Hepatocyte (in vitro differentiated cells): ENCODE results near the gene MBD4.

Experiments
- EZH2 ChIP-seq: fragments of 200-600 bp; sonication (generic); IDR thresholded peaks from 2 replicates; pipeline ENCODE4 v1.6.1; 2016; ENCODE audit warnings: antibody characterized with exemption, mild to moderate bottlenecking, borderline replicate concordance
- EZH2phosphoT487 ChIP-seq: fragments of 200-600 bp; sonication (generic); IDR thresholded peaks from one replicate; pipeline ENCODE4 v1.6.1; 2018; ENCODE audit warnings: antibody characterized with exemption, mild to moderate bottlenecking, low read depth, moderate library complexity; ENCODE audit not compliant: unreplicated experiment, severe bottlenecking
- TF ChIP-seq, protein P1 (sequence below): fragments of 200-600 bp; sonication (generic); IDR thresholded peaks from 2 replicates; pipeline ENCODE4 v1.5.1; 2016; ENCODE audit warnings: antibody characterized with exemption, mild to moderate bottlenecking; ENCODE audit not compliant: poor library complexity

DNA sequence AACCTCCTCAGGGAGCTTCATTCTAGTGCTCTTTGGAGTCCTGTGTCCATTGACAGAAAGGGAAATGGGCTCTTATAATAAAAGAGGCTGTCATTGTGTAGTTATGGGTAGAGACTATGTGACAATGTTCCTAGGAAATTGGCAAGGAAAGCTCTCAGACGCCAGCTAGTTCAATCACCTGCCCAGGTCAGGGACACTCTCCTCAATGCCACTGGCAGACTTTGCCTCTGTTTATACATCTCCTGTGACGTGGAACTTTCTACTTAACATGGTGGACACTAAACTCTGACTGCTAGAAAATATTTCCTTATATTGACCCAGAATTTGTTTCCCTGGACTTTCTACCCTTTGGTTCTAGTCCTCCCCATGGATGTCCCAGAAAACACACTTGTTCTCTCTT, 14.1 kb downstream of the MBD4 start:
- TF ChIP-seq, protein P1, sequence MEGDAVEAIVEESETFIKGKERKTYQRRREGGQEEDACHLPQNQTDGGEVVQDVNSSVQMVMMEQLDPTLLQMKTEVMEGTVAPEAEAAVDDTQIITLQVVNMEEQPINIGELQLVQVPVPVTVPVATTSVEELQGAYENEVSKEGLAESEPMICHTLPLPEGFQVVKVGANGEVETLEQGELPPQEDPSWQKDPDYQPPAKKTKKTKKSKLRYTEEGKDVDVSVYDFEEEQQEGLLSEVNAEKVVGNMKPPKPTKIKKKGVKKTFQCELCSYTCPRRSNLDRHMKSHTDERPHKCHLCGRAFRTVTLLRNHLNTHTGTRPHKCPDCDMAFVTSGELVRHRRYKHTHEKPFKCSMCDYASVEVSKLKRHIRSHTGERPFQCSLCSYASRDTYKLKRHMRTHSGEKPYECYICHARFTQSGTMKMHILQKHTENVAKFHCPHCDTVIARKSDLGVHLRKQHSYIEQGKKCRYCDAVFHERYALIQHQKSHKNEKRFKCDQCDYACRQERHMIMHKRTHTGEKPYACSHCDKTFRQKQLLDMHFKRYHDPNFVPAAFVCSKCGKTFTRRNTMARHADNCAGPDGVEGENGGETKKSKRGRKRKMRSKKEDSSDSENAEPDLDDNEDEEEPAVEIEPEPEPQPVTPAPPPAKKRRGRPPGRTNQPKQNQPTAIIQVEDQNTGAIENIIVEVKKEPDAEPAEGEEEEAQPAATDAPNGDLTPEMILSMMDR: no peak
- TF ChIP-seq EZH2phosphoT487 (no peak), EZH2 (no peak)
